ENCODE data around the gene GFOD1.

GFOD1 gene

DNA sequence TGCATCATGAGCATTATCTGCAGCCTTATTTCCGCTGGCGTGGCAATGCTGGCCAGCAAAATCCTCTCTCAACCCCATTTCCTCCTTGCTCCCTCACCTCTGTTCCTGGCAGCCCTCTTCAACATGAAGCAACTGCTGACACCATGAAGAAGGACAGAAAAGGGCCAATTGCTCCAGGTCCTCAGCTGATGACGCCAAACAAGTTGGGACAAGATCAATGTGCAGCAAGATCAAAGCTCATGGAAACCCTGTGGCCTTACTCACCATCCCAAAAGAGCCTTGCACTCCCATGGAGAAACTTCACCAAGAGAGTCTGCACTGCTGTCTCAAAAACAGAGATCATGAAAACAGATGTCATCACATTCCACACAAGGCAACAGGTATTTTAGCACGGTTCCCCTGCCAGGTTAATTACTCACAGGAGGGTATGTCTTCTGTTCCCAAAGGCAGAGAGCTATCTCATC lies 7.4 kb downstream of the GFOD1 start:
- Histone ChIP-seq H3K79me2 (ENCODE audit: control insufficient read depth, low read length) (peaks cover 23% of the 10 kb centered on the region), H3K9me2 (replicated peaks; ENCODE audit: control insufficient read depth, low read length) (no peaks in the 10 kb centered on the region), H3K9me3 (ENCODE audit: control insufficient read depth, insufficient read depth, low read length) (no peaks in the 10 kb centered on the region), H4K20me1 (ENCODE audit: control insufficient read depth, insufficient read depth, low read depth, low read length) (no peaks in the 10 kb centered on the region), H3K4me1 (ENCODE audit: control insufficient read depth, low read length) (peaks cover 22% of the 10 kb centered on the region), H3K27me3 (ENCODE audit: control insufficient read depth, low read length) (no peaks in the 10 kb centered on the region), H3K36me3 (ENCODE audit: control insufficient read depth, low read length) (0 out of 2 replicates have a peak, but pooled peaks cover 3% of the 10 kb centered on the region), H3K4me2 (ENCODE audit: low read length) (no peak overlapping the region), H3K27ac (ENCODE audit: low read depth, low read length) (no peak overlapping the region), H3F3A (ENCODE audit: control insufficient read depth, insufficient read depth) (no peaks in the 10 kb centered on the region), H3K4me3 (ENCODE audit: low read length) (no peak overlapping the region)
- no peak for TF ChIP-seq EZH2phosphoT487 (IDR thresholded peaks at IDR 0.05; ENCODE audit: borderline replicate concordance, low read length)
- TF ChIP-seq, protein P1, sequence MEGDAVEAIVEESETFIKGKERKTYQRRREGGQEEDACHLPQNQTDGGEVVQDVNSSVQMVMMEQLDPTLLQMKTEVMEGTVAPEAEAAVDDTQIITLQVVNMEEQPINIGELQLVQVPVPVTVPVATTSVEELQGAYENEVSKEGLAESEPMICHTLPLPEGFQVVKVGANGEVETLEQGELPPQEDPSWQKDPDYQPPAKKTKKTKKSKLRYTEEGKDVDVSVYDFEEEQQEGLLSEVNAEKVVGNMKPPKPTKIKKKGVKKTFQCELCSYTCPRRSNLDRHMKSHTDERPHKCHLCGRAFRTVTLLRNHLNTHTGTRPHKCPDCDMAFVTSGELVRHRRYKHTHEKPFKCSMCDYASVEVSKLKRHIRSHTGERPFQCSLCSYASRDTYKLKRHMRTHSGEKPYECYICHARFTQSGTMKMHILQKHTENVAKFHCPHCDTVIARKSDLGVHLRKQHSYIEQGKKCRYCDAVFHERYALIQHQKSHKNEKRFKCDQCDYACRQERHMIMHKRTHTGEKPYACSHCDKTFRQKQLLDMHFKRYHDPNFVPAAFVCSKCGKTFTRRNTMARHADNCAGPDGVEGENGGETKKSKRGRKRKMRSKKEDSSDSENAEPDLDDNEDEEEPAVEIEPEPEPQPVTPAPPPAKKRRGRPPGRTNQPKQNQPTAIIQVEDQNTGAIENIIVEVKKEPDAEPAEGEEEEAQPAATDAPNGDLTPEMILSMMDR (IDR thresholded peaks at IDR 0.05; ENCODE audit: low read depth, low read length, poor library complexity, severe bottlenecking): no peak

DNA sequence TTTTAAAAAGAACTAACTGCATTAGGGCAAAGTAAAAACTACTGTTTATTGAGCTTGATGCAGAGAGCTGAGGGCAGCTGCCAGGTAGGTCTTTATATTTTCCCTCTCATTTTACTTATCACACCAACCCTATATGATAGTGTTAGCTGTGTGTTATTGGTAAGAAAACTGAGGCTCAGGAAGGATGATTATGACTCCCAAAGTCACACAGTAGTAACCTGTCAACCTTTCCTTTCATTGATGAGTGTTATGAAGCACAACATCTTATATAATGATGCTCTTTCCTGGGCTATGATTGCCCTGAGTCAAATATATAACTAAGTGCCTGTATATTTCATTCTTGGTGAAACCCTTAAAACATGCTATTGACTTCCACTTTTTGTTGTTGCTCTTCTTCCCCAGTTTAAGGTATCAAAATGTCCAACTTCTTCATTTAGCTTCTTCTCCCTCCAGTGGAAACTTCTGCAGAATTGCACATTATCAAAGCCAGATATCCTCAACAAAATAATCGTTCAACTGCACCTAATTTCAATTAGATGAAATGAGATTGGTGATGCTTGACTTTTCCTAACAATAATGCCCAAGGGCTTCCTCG lies 8.1 kb downstream of the GFOD1 start:
- H3K36me3 ChIP-seq (ENCODE audit: control insufficient read depth, low read length): 0 out of 2 replicates have a peak, but pooled peaks cover 3% of the 10 kb centered on the region
- no peaks in the 10 kb centered on the region for H3K9me3 ChIP-seq (ENCODE audit: control insufficient read depth, insufficient read depth, low read length)
- TF ChIP-seq, protein P1 (IDR thresholded peaks at IDR 0.05; ENCODE audit: low read depth, low read length, poor library complexity, severe bottlenecking): no peak
- no peak for TF ChIP-seq EZH2phosphoT487 (IDR thresholded peaks at IDR 0.05; ENCODE audit: borderline replicate concordance, low read length)
- no peak overlapping the region for H3K4me3 ChIP-seq (ENCODE audit: low read length)
- H3F3A ChIP-seq (ENCODE audit: control insufficient read depth, insufficient read depth): no peaks in the 10 kb centered on the region
- peaks cover 22% of the 10 kb centered on the region for H3K4me1 ChIP-seq (ENCODE audit: control insufficient read depth, low read length)
- no peak overlapping the region for H3K4me2 ChIP-seq (ENCODE audit: low read length)
- H3K79me2 ChIP-seq (ENCODE audit: control insufficient read depth, low read length): peaks cover 16% of the 10 kb centered on the region
- H3K27ac ChIP-seq (ENCODE audit: low read depth, low read length): no peak overlapping the region
- H3K9me2 ChIP-seq (replicated peaks; ENCODE audit: control insufficient read depth, low read length): no peaks in the 10 kb centered on the region
- H3K27me3 ChIP-seq (ENCODE audit: control insufficient read depth, low read length): no peaks in the 10 kb centered on the region
- H4K20me1 ChIP-seq (ENCODE audit: control insufficient read depth, insufficient read depth, low read depth, low read length): no peaks in the 10 kb centered on the region

DNA sequence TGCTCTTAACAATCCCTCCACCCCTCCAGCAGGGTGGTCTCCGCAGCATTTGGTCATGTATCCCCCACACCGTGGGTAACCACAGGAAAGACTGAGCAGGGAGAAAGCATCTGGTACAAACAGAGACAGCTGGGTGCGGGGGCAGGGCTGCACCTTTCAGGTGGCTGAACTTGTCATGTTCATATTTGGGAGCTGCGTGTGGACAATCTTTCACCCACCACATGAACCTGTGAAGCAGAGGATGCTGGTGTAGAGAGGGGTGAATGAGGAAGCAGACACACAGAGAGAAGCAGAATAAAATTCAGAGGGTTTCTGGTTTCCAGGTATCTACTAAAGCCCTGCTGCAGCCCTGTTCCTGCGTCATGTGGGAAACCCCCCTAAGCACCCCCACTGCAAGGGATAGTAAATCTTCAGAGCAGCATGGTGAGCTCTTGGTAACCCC lies 8.9 kb downstream of the GFOD1 start:
- Histone ChIP-seq H3K27me3 (ENCODE audit: control insufficient read depth, low read length) (no peaks in the 10 kb centered on the region), H3K27ac (ENCODE audit: low read depth, low read length) (no peak overlapping the region), H3K4me2 (ENCODE audit: low read length) (no peak overlapping the region), H3K4me1 (ENCODE audit: control insufficient read depth, low read length) (peaks cover 22% of the 10 kb centered on the region), H3K79me2 (ENCODE audit: control insufficient read depth, low read length) (peaks cover 8% of the 10 kb centered on the region), H3K9me2 (replicated peaks; ENCODE audit: control insufficient read depth, low read length) (no peaks in the 10 kb centered on the region), H3F3A (ENCODE audit: control insufficient read depth, insufficient read depth) (no peaks in the 10 kb centered on the region), H3K9me3 (ENCODE audit: control insufficient read depth, insufficient read depth, low read length) (no peaks in the 10 kb centered on the region), H3K4me3 (ENCODE audit: low read length) (no peak overlapping the region), H4K20me1 (ENCODE audit: control insufficient read depth, insufficient read depth, low read depth, low read length) (no peaks in the 10 kb centered on the region), H3K36me3 (ENCODE audit: control insufficient read depth, low read length) (0 out of 2 replicates have a peak, but pooled peaks cover 3% of the 10 kb centered on the region)
- TF ChIP-seq, protein P1 (IDR thresholded peaks at IDR 0.05; ENCODE audit: low read depth, low read length, poor library complexity, severe bottlenecking): no peak
- TF ChIP-seq EZH2phosphoT487 (IDR thresholded peaks at IDR 0.05; ENCODE audit: borderline replicate concordance, low read length): no peak
